HEK293 (cell line): Measurements from ENCODE around the gene OAF.

Experiments used
- CTCF ChIA-PET: fragments of 350-600 bp; formaldehyde crosslinking; extraction: SDS; loops from one replicate; lab custom pipeline; 2021; ENCODE audit warnings: antibody characterized with exemption; lab: Yijun Ruan, JAX
- POLR2A ChIA-PET: fragments of 300-600 bp; formaldehyde crosslinking; extraction: SDS; loops from one replicate; lab custom pipeline; 2020; ENCODE audit warnings: antibody characterized with exemption, inconsistent platforms; lab: Yijun Ruan, JAX
- H3K27ac ChIP-seq: fragments of 200-500 bp; sonication (Bioruptor generic); 2 replicates; pipeline ENCODE4 v1.5.1; 2014; ENCODE audit warnings: low read depth, low read length, control low read depth, inconsistent platforms; ENCODE audit errors: extremely low read depth
- H3K36me3 ChIP-seq, 2 experiments: fragments of 200-500 bp in 1 of 2; sonication (Bioruptor generic) in 1 of 2; 1 replicate in 1 of 2; 2 replicates in 1 of 2; pipeline ENCODE4 v1.5.1; 2014 to 2017; ENCODE audit warnings: inconsistent platforms in 2 of 2, low read length in 2 of 2; ENCODE audit not compliant: control insufficient read depth in 2 of 2, insufficient read depth in 1 of 2
- H3K4me1 ChIP-seq: fragments of 200-500 bp; sonication (Bioruptor generic); 2 replicates; pipeline ENCODE4 v1.5.1; 2014; ENCODE audit warnings: mild to moderate bottlenecking, low read length, inconsistent platforms; ENCODE audit not compliant: control insufficient read depth, insufficient read depth
- H3K4me3 ChIP-seq: 2 replicates; pipeline ENCODE4 v1.5.1; 2011; ENCODE audit warnings: low read depth, mild to moderate bottlenecking, control low read depth, low read length, moderate library complexity
- H3K9me3 ChIP-seq: fragments of 200-500 bp; sonication (Bioruptor generic); 2 replicates; pipeline ENCODE4 v1.5.1; 2014; ENCODE audit warnings: low read depth, low read length, inconsistent platforms; ENCODE audit not compliant: control insufficient read depth, insufficient read depth
- RBAK ChIP-seq: fragments of 450-650 bp; formaldehyde crosslinking; IDR thresholded peaks from 2 replicates; pipeline ENCODE4 v1.5.1; 2016; ENCODE audit warnings: missing biosample characterization, missing genetic modification characterization
- SALL2 ChIP-seq: fragments of 450-650 bp; formaldehyde crosslinking; IDR thresholded peaks from 2 replicates; pipeline ENCODE4 v1.5.0; 2017; ENCODE audit warnings: missing biosample characterization, mild to moderate bottlenecking, missing genetic modification characterization, borderline replicate concordance
- SP3 ChIP-seq: fragments of 450-650 bp; formaldehyde crosslinking; IDR thresholded peaks from 2 replicates; pipeline ENCODE4 v1.5.1; 2016; ENCODE audit warnings: missing biosample characterization, missing genetic modification characterization
- ZBTB8A ChIP-seq: fragments of 450-650 bp; formaldehyde crosslinking; IDR thresholded peaks from 2 replicates; pipeline ENCODE4 v1.5.1; 2016; ENCODE audit warnings: missing biosample characterization, missing genetic modification characterization
- ZNF16 ChIP-seq: fragments of 450-650 bp; formaldehyde crosslinking; IDR thresholded peaks from 2 replicates; pipeline ENCODE4 v1.5.1; 2016; ENCODE audit warnings: low read depth, missing biosample characterization, missing genetic modification characterization
- ZNF184 ChIP-seq: fragments of 450-650 bp; IDR thresholded peaks from 2 replicates; pipeline ENCODE4 v1.5.1; 2018; ENCODE audit warnings: missing biosample characterization, mild to moderate bottlenecking, missing genetic modification characterization
- ZNF529 ChIP-seq: fragments of 450-650 bp; formaldehyde crosslinking; IDR thresholded peaks from 2 replicates; pipeline ENCODE4 v1.5.1; 2017; ENCODE audit warnings: missing genetic modification characterization, missing biosample characterization; ENCODE audit not compliant: insufficient replicate concordance
- ZNF596 ChIP-seq: fragments of 450-650 bp; IDR thresholded peaks from 2 replicates; pipeline ENCODE4 v1.5.0; 2018; ENCODE audit warnings: missing biosample characterization, mild to moderate bottlenecking, missing genetic modification characterization, moderate library complexity
- ZNF837 ChIP-seq: fragments of 450-650 bp; formaldehyde crosslinking; IDR thresholded peaks from 2 replicates; pipeline ENCODE4 v1.5.1; 2016; ENCODE audit warnings: missing biosample characterization, missing genetic modification characterization
- TF ChIP-seq, protein P1 (sequence below): fragments of 450-650 bp; formaldehyde crosslinking; IDR thresholded peaks from 2 replicates; pipeline ENCODE4 v1.5.1; 2016; ENCODE audit warnings: missing biosample characterization, missing genetic modification characterization
- TF ChIP-seq, protein P2 (sequence below): fragments of 450-650 bp; formaldehyde crosslinking; IDR thresholded peaks from 2 replicates; pipeline ENCODE4 v1.5.1; 2016; ENCODE audit warnings: missing biosample characterization, missing genetic modification characterization, borderline replicate concordance
- TF ChIP-seq, protein P3 (sequence below): fragments of 450-650 bp; formaldehyde crosslinking; IDR thresholded peaks from 2 replicates; pipeline ENCODE4 v1.5.1; 2016; ENCODE audit warnings: missing biosample characterization, missing genetic modification characterization
- TF ChIP-seq, protein P4 (sequence below): fragments of 450-650 bp; formaldehyde crosslinking; IDR thresholded peaks from 2 replicates; pipeline ENCODE4 v1.5.1; 2016; ENCODE audit warnings: missing biosample characterization, missing genetic modification characterization

Gene OAF

DNA sequence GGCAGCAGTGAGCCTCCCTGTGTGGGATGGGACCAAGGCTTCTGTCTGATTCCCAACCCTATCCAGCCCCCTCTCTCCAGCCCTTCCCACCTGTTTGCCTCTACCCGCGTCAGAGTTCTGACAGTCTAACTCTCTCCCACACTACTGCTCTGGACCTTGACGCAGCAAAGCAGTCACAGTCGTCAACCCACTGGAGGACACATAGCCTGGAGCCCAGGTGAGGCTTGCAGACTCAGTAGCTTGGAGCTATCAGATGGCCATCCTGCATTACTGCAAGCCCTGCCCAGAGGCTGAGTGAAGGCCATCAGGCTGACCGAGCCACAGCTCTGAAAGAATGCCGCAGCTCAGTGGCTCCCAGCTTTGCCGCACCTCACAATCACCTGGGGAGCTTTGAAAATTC lies 3.7 kb downstream of the OAF start:
- Histone ChIP-seq H3K9me3 (no peaks in the 10 kb centered on the region), H3K4me3 (no peak overlapping the region), H3K36me3 (peaks cover 0 to 16% of the 10 kb centered on the region in 2 experiments; a peak in 1 of 3 replicates), H3K4me1 (peaks cover 7% of the 10 kb centered on the region; the same call in 1 of the 2 replicates), H3K27ac (no peak overlapping the region)
- CTCF ChIA-PET: interaction anchor here (0.6 to 2.5 kb wide), 6 partner anchors 13 to 113 kb away, joined by 3 to 11 read pairs (median 4); no protein-coding TSS in a partner anchor
- POLR2A ChIA-PET: no interaction called here
- TF ChIP-seq RBAK (tag by site-specific recombination) (no peak), ZNF596 (tag by site-specific recombination) (no peak), SALL2 (tag by site-specific recombination) (no peak), ZNF184 (tag by site-specific recombination) (no peak), SP3 (tag by site-specific recombination) (no peak), ZNF529 (tag by site-specific recombination) (no peak)
- TF ChIP-seq, protein P1, sequence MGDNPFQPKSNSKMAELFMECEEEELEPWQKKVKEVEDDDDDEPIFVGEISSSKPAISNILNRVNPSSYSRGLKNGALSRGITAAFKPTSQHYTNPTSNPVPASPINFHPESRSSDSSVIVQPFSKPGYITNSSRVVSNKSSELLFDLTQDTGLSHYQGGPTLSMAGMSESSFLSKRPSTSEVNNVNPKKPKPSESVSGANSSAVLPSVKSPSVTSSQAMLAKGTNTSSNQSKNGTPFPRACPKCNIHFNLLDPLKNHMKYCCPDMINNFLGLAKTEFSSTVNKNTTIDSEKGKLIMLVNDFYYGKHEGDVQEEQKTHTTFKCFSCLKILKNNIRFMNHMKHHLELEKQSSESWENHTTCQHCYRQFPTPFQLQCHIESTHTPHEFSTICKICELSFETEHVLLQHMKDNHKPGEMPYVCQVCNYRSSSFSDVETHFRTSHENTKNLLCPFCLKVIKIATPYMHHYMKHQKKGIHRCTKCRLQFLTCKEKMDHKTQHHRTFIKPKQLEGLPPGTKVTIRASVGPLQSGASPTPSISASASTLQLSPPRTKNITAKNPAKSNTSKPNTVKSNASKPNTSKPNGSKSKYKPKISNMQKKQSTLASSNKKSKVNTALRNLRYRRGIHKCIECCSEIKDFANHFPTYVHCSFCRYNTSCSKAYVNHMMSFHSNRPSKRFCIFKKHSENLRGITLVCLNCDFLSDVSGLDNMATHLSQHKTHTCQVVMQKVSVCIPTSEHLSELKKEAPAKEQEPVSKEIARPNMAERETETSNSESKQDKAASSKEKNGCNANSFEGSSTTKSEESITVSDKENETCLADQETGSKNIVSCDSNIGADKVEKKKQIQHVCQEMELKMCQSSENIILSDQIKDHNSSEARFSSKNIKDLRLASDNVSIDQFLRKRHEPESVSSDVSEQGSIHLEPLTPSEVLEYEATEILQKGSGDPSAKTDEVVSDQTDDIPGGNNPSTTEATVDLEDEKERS (tag by site-specific recombination): no peak
- TF ChIP-seq, protein P2, sequence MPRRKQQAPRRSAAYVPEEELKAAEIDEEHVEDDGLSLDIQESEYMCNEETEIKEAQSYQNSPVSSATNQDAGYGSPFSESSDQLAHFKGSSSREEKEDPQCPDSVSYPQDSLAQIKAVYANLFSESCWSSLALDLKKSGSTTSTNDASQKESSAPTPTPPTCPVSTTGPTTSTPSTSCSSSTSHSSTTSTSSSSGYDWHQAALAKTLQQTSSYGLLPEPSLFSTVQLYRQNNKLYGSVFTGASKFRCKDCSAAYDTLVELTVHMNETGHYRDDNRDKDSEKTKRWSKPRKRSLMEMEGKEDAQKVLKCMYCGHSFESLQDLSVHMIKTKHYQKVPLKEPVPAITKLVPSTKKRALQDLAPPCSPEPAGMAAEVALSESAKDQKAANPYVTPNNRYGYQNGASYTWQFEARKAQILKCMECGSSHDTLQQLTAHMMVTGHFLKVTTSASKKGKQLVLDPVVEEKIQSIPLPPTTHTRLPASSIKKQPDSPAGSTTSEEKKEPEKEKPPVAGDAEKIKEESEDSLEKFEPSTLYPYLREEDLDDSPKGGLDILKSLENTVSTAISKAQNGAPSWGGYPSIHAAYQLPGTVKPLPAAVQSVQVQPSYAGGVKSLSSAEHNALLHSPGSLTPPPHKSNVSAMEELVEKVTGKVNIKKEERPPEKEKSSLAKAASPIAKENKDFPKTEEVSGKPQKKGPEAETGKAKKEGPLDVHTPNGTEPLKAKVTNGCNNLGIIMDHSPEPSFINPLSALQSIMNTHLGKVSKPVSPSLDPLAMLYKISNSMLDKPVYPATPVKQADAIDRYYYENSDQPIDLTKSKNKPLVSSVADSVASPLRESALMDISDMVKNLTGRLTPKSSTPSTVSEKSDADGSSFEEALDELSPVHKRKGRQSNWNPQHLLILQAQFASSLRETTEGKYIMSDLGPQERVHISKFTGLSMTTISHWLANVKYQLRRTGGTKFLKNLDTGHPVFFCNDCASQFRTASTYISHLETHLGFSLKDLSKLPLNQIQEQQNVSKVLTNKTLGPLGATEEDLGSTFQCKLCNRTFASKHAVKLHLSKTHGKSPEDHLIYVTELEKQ: no peak
- TF ChIP-seq, all 188 proteins: peak for 0

DNA sequence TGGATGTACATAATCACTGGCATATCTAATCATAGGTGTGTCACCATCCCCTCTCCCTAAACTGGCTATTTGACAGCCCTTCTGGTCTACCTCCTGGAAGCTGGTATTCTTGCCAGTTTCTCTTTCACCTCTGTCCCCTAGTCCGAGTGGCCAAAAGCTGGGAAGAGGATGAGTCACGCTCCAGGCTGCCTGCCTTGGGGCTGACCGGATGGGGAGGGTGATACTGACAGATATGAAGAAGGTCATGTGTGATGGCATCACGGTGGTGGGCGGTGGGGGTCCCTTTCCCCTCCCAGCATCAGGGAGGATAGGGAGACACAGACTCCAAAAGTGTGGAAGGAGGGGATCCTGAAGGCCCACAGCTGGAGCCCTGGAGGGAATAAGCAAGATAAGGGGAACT lies 4.8 kb downstream of the OAF start:
- Histone ChIP-seq H3K36me3 (peaks cover 0 to 16% of the 10 kb centered on the region in 2 experiments; a peak in 1 of 3 replicates), H3K4me3 (no peak overlapping the region), H3K27ac (no peak overlapping the region), H3K4me1 (peaks cover 3% of the 10 kb centered on the region; the same call in 1 of the 2 replicates), H3K9me3 (no peaks in the 10 kb centered on the region)
- POLR2A ChIA-PET: no interaction called here
- TF ChIP-seq ZBTB8A (tag by site-specific recombination) (no peak), ZNF16 (tag by site-specific recombination) (no peak), ZNF837 (no peak)
- TF ChIP-seq, protein P3, sequence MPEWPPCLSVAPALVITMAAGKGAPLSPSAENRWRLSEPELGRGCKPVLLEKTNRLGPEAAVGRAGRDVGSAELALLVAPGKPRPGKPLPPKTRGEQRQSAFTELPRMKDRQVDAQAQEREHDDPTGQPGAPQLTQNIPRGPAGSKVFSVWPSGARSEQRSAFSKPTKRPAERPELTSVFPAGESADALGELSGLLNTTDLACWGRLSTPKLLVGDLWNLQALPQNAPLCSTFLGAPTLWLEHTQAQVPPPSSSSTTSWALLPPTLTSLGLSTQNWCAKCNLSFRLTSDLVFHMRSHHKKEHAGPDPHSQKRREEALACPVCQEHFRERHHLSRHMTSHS (tag by site-specific recombination): no peak
- TF ChIP-seq, protein P4, sequence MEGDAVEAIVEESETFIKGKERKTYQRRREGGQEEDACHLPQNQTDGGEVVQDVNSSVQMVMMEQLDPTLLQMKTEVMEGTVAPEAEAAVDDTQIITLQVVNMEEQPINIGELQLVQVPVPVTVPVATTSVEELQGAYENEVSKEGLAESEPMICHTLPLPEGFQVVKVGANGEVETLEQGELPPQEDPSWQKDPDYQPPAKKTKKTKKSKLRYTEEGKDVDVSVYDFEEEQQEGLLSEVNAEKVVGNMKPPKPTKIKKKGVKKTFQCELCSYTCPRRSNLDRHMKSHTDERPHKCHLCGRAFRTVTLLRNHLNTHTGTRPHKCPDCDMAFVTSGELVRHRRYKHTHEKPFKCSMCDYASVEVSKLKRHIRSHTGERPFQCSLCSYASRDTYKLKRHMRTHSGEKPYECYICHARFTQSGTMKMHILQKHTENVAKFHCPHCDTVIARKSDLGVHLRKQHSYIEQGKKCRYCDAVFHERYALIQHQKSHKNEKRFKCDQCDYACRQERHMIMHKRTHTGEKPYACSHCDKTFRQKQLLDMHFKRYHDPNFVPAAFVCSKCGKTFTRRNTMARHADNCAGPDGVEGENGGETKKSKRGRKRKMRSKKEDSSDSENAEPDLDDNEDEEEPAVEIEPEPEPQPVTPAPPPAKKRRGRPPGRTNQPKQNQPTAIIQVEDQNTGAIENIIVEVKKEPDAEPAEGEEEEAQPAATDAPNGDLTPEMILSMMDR (tag by site-specific recombination): no peak
- CTCF ChIA-PET: interaction anchor here (0.9 kb wide), 2 partner anchors 13 to 84 kb away, joined by 3 to 5 read pairs; no protein-coding TSS in a partner anchor
